Thyroid gland (tissue), 4 donors: ENCODE data around the gene ZNF620. TPM values are rescaled to one million over a fixed set of nuclear protein-coding genes. Genes with fewer than 3 reads are reported as not detected.

Source experiments
- DNase-seq, 2 donors: peaks; one replicate each; pipeline ENCODE4 v3.0.0-alpha.2; 2019
- H3K27ac ChIP-seq, 3 donors: fragments of 200-600 bp; sonication (generic); 1 replicate in 2 of 3; 2 replicates in 1 of 3; pipeline ENCODE4 v1.5.1; 2016 to 2019; ENCODE audit warnings: mild to moderate bottlenecking in 1 of 3, moderate library complexity in 1 of 3
- H3K27me3 ChIP-seq: fragments of 200-600 bp; sonication (generic); one replicate; pipeline ENCODE4 v1.5.1; 2019
- H3K36me3 ChIP-seq, 2 donors: fragments of 200-600 bp; sonication (generic); one replicate each; pipeline ENCODE4 v1.5.1; 2016 to 2019
- H3K4me1 ChIP-seq, 2 donors: fragments of 200-600 bp; sonication (generic); one replicate each; pipeline ENCODE4 v1.5.1; 2017 to 2019
- H3K4me3 ChIP-seq, 3 donors: fragments of 200-600 bp; sonication (generic); replicated peaks in 1 of 3; 1 replicate in 2 of 3; 2 replicates in 1 of 3; pipeline ENCODE4 v1.5.1; 2016; ENCODE audit warnings: mild to moderate bottlenecking in 1 of 3
- H3K9me3 ChIP-seq: fragments of 200-600 bp; sonication (generic); one replicate; pipeline ENCODE4 v1.5.1; 2017
- CTCF ChIP-seq, 6 experiments: fragments of 200-600 bp in 3 of 6; fragments of 450-650 bp in 3 of 6; sonication (generic) in 3 of 6; IDR thresholded peaks; one replicate each; pipeline ENCODE4 v1.5.1; 2016 to 2019; ENCODE audit warnings: antibody characterized with exemption in 6 of 6, mild to moderate bottlenecking in 2 of 6, inconsistent platforms in 1 of 6, moderate library complexity in 1 of 6
- POLR2A ChIP-seq, 2 donors: fragments of 450-650 bp; IDR thresholded peaks; one replicate each; pipeline ENCODE4 v1.6.1; 2017; ENCODE audit warnings: antibody characterized with exemption in 2 of 2, mild to moderate bottlenecking in 2 of 2, moderate library complexity in 1 of 2
- WGBS, 2 donors: methylation state at CpG; one replicate each; pipeline ENCODE4 v1.1.5; 2017; 5-methylcytosine and 5-hydroxymethylcytosine counted together
- intact Hi-C: fragments of 100-400 bp; cut with DNase I; formaldehyde crosslinking; loops from one replicate; pipeline ENCODE4 v1.15.1; 2023
- total RNA-seq, 4 donors: library from RNA; depleted of rRNA; stranded (reverse); fragments of >200 nt; gene quantifications; one replicate each; pipeline ENCODE4 v1.2.3, GENCODE V29; 2016

ZNF620 gene
- total RNA-seq, 4 donors from 2014 or later: 5.6 to 8.6 (median 7.0) TPM

GRCh38 chr3:40504636-40505430, 1.0 kb upstream of the ZNF620 start:
- WGBS, 2 donors: 54 to 66% methylated on average over 5 of the region's 5 CpGs
- intact Hi-C loops: no loop called here
- Histone ChIP-seq H3K4me3 (no peak overlapping the region), H3K27ac (peak overlapping the region; percentile 3 to 91 (median 85)), H3K27me3 (no peaks in the 10 kb centered on the region), H3K36me3 (no peaks in the 10 kb centered on the region), H3K9me3 (no peaks in the 10 kb centered on the region), H3K4me1 (peaks cover 9 to 11% of the 10 kb centered on the region in 2 donors)
- TF ChIP-seq CTCF (IDR thresholded peaks at IDR 0.05) (no peak), POLR2A (IDR thresholded peaks at IDR 0.05) (no peak)
- peak; percentile 58 to 65 for DNase-seq

GRCh38 chr3:40511031-40511718, 5.3 kb downstream of the ZNF620 start:
- H3K27me3 ChIP-seq: no peaks in the 10 kb centered on the region
- TF ChIP-seq POLR2A (IDR thresholded peaks at IDR 0.05) (no peak), CTCF (IDR thresholded peaks at IDR 0.05) (no peak)
- no peak for DNase-seq
- peaks cover 0 to 10% of the 10 kb centered on the region in 2 donors for H3K36me3 ChIP-seq
- H3K4me1 ChIP-seq: peaks cover 0 to 4% of the 10 kb centered on the region in 2 donors
- WGBS, 2 donors: 92 to 100% methylated on average over 1 of the region's 1 CpG
- no peak overlapping the region for H3K4me3 ChIP-seq
- intact Hi-C loops: no loop called here
- no peaks in the 10 kb centered on the region for H3K9me3 ChIP-seq
- H3K27ac ChIP-seq: no peak overlapping the region

- no peaks in the 10 kb centered on the region for H3K27me3 ChIP-seq
- H3K4me3 ChIP-seq: no peak overlapping the region
- TF ChIP-seq CTCF (IDR thresholded peaks at IDR 0.05) (no peak), POLR2A (IDR thresholded peaks at IDR 0.05) (no peak)
- intact Hi-C loops: no loop called here
- H3K9me3 ChIP-seq: no peaks in the 10 kb centered on the region
- no peak overlapping the region for H3K27ac ChIP-seq
- WGBS, 2 donors: 88 to 89% methylated on average over 5 of the region's 5 CpGs
- no peaks in the 10 kb centered on the region for H3K4me1 ChIP-seq
- H3K36me3 ChIP-seq: peaks cover 0 to 10% of the 10 kb centered on the region in 2 donors
- DNase-seq: no peak
These were observed 10.4 kb downstream of the ZNF620 start for GRCh38 chr3:40516201-40516600.

- Histone ChIP-seq H3K4me3 (no peak overlapping the region), H3K9me3 (no peaks in the 10 kb centered on the region), H3K4me1 (no peaks in the 10 kb centered on the region), H3K36me3 (peaks cover 0 to 4% of the 10 kb centered on the region in 2 donors), H3K27ac (no peak overlapping the region), H3K27me3 (no peaks in the 10 kb centered on the region)
- 87 to 100% methylated on average over 1 of the region's 1 CpG for WGBS, 2 donors
- TF ChIP-seq CTCF (IDR thresholded peaks at IDR 0.05) (no peak), POLR2A (IDR thresholded peaks at IDR 0.05) (no peak)
- no peak for DNase-seq
- intact Hi-C loops: no loop called here
These were observed 12.2 kb downstream of the ZNF620 start for GRCh38 chr3:40518067-40518466.

GRCh38 chr3:40518848-40519247, 13.0 kb downstream of the ZNF620 start:
- no peaks in the 10 kb centered on the region for H3K27me3 ChIP-seq
- intact Hi-C loops: no loop called here
- WGBS, 2 donors: 87 to 96% methylated on average over 1 of the region's 1 CpG
- no peak for DNase-seq
- no peak overlapping the region for H3K4me3 ChIP-seq
- no peak overlapping the region for H3K27ac ChIP-seq
- H3K36me3 ChIP-seq: peaks cover 0 to 4% of the 10 kb centered on the region in 2 donors
- peaks cover 0 to 1% of the 10 kb centered on the region in 2 donors for H3K4me1 ChIP-seq
- H3K9me3 ChIP-seq: no peaks in the 10 kb centered on the region
- TF ChIP-seq CTCF (IDR thresholded peaks at IDR 0.05): no peak
- TF ChIP-seq POLR2A (IDR thresholded peaks at IDR 0.05): no peak
